ENCODE results near the gene PARP1.
"Not testable (repeated sequence)": the region's sequence is repeated elsewhere in the genome, so short reads cannot be mapped to it uniquely, and the experiment has no call there.

PARP1 gene

GRCh38 chr1:226407497-226408284, at the start of gene PARP1:
TSS of gene PARP1 (minus strand) at chr1:226408093. CDS start at chr1:226407929, 164 bp downstream.
- DNase-seq (ENCODE audit: low read depth in 2 of 2, low spot score in 1 of 2), result peak; percentile 62 to 75

GRCh38 chr1:226457307-226457712, 49.4 kb upstream of the PARP1 start:
- DNase-seq (ENCODE audit: low read depth in 2 of 2, low spot score in 1 of 2), result peak in 1 of 2 donors; percentile 12

GRCh38 chr1:226455843-226456242, 48.0 kb upstream of the PARP1 start:
- no peak for DNase-seq (ENCODE audit: low read depth in 2 of 2, low spot score in 1 of 2)

- DNase-seq (ENCODE audit: low read depth in 2 of 2, low spot score in 1 of 2), result no peak
Observed at GRCh38 chr1:226454349-226454748, 46.5 kb upstream of the PARP1 start.

- DNase-seq (ENCODE audit: low read depth in 2 of 2, low spot score in 1 of 2), result no peak
Observed at GRCh38 chr1:226453015-226453704, 45.3 kb upstream of the PARP1 start.

- no peak for DNase-seq (ENCODE audit: low read depth in 2 of 2, low spot score in 1 of 2)
Observed at GRCh38 chr1:226450688-226451087, 42.8 kb upstream of the PARP1 start.

- DNase-seq (ENCODE audit: low read depth in 2 of 2, low spot score in 1 of 2), result no peak
Observed at GRCh38 chr1:226449823-226450222, 41.9 kb upstream of the PARP1 start.

GRCh38 chr1:226447932-226448665, 40.2 kb upstream of the PARP1 start:
- DNase-seq (ENCODE audit: low read depth in 2 of 2, low spot score in 1 of 2), result no peak

GRCh38 chr1:226446094-226446493, 38.2 kb upstream of the PARP1 start:
- DNase-seq (ENCODE audit: low read depth in 2 of 2, low spot score in 1 of 2), result no peak

GRCh38 chr1:226444901-226445300, 37.0 kb upstream of the PARP1 start:
- no peak for DNase-seq (ENCODE audit: low read depth in 2 of 2, low spot score in 1 of 2)

GRCh38 chr1:226443439-226443838, 35.5 kb upstream of the PARP1 start:
- no peak for DNase-seq (ENCODE audit: low read depth in 2 of 2, low spot score in 1 of 2)

GRCh38 chr1:226443033-226443432, 35.1 kb upstream of the PARP1 start:
- DNase-seq (ENCODE audit: low read depth in 2 of 2, low spot score in 1 of 2), result no peak

- no peak for DNase-seq (ENCODE audit: low read depth in 2 of 2, low spot score in 1 of 2)
Observed at GRCh38 chr1:226441629-226442028, 33.7 kb upstream of the PARP1 start.

- no peak for DNase-seq (ENCODE audit: low read depth in 2 of 2, low spot score in 1 of 2)
Observed at GRCh38 chr1:226440512-226440911, 32.6 kb upstream of the PARP1 start.

- DNase-seq (ENCODE audit: low read depth in 2 of 2, low spot score in 1 of 2), result no peak
Observed at GRCh38 chr1:226438007-226438406, 30.1 kb upstream of the PARP1 start.

- DNase-seq (ENCODE audit: low read depth in 2 of 2, low spot score in 1 of 2), result no peak
Observed at GRCh38 chr1:226436855-226437491, 29.1 kb upstream of the PARP1 start.

GRCh38 chr1:226436472-226436854, 28.6 kb upstream of the PARP1 start:
- DNase-seq (ENCODE audit: low read depth in 2 of 2, low spot score in 1 of 2), result no peak

GRCh38 chr1:226433341-226433720, 25.4 kb upstream of the PARP1 start:
- no peak for DNase-seq (ENCODE audit: low read depth in 2 of 2, low spot score in 1 of 2)

GRCh38 chr1:226432586-226433340, 24.9 kb upstream of the PARP1 start:
- DNase-seq (ENCODE audit: low read depth in 2 of 2, low spot score in 1 of 2), result no peak

- DNase-seq (ENCODE audit: low read depth in 2 of 2, low spot score in 1 of 2), result not testable (repeated sequence)
Observed at GRCh38 chr1:226431898-226432297, 24.0 kb upstream of the PARP1 start.
